Measurements from ENCODE around the gene CNMD.

CNMD gene

GRCh38 chr13:52677823-52678222 is 61.8 kb downstream of the CNMD start:
- no peak for DNase-seq (ENCODE audit: low spot score)

GRCh38 chr13:52673465-52673864 is 66.2 kb downstream of the CNMD start:
- DNase-seq (ENCODE audit: low spot score) = no peak

GRCh38 chr13:52670726-52671125 is 68.9 kb downstream of the CNMD start:
- DNase-seq (ENCODE audit: low spot score) = no peak

GRCh38 chr13:52669677-52670076 is 69.9 kb downstream of the CNMD start:
- no peak for DNase-seq (ENCODE audit: low spot score)

- peak; percentile 7 for DNase-seq (ENCODE audit: low spot score)
Observed at GRCh38 chr13:52665325-52665724, 74.3 kb downstream of the CNMD start.

- DNase-seq (ENCODE audit: low spot score) = no peak
Observed at GRCh38 chr13:52664272-52664671, 75.3 kb downstream of the CNMD start.

GRCh38 chr13:52659340-52659739 is 80.3 kb downstream of the CNMD start:
- DNase-seq (ENCODE audit: low spot score) = no peak
